Glomerular visceral epithelial cell (primary cell): ENCODE data around the gene TEKT3.
A peak's percentile ranks its signal among the peaks of the same experiment; 100 is the strongest.

ENCODE experiments used
- DNase-seq: peaks from one replicate; pipeline ENCODE4 v3.0.0-alpha.2; 2016; ENCODE audit errors: extremely low spot score

TEKT3 gene

GRCh38 chr17:15293558-15293957, 47.8 kb downstream of the TEKT3 start:
- DNase-seq: no peak

- DNase-seq: peak; percentile 58
Measured at GRCh38 chr17:15291674-15292361, 49.6 kb downstream of the TEKT3 start.

- no peak for DNase-seq
Measured at GRCh38 chr17:15290605-15291004, 50.8 kb downstream of the TEKT3 start.

- DNase-seq: peak; percentile 15
Measured at GRCh38 chr17:15289285-15290183, 51.9 kb downstream of the TEKT3 start.

- DNase-seq: no peak
Measured at GRCh38 chr17:15288859-15289258, 52.5 kb downstream of the TEKT3 start.

GRCh38 chr17:15287538-15288267, 53.7 kb downstream of the TEKT3 start:
- DNase-seq: no peak

GRCh38 chr17:15285466-15285865, 55.9 kb downstream of the TEKT3 start:
- no peak for DNase-seq

- no peak for DNase-seq
Measured at GRCh38 chr17:15284537-15284936, 56.9 kb downstream of the TEKT3 start.

- DNase-seq: no peak
Measured at GRCh38 chr17:15284107-15284506, 57.3 kb downstream of the TEKT3 start.

- no peak for DNase-seq
Measured at GRCh38 chr17:15281909-15282308, 59.5 kb downstream of the TEKT3 start.

GRCh38 chr17:15278924-15279477, 62.4 kb downstream of the TEKT3 start:
- peak; percentile 68 for DNase-seq

- DNase-seq: peak; percentile 40
Measured at GRCh38 chr17:15278380-15278779, 63.0 kb downstream of the TEKT3 start.

GRCh38 chr17:15274017-15274416, 67.4 kb downstream of the TEKT3 start:
- no peak for DNase-seq

GRCh38 chr17:15273141-15273793, 68.1 kb downstream of the TEKT3 start:
- peak; percentile 70 for DNase-seq

- no peak for DNase-seq
Measured at GRCh38 chr17:15271741-15272140, 69.7 kb downstream of the TEKT3 start.

GRCh38 chr17:15270628-15271381, 70.6 kb downstream of the TEKT3 start:
- no peak for DNase-seq

- DNase-seq: no peak
Measured at GRCh38 chr17:15269780-15270089, 71.7 kb downstream of the TEKT3 start.

- DNase-seq: no peak
Measured at GRCh38 chr17:15269087-15269779, 72.2 kb downstream of the TEKT3 start.

- no peak for DNase-seq
Measured at GRCh38 chr17:15268461-15268860, 72.9 kb downstream of the TEKT3 start.

- DNase-seq: no peak
Measured at GRCh38 chr17:15267996-15268395, 73.4 kb downstream of the TEKT3 start.
